Esophagus muscularis mucosa (tissue), 3 donors: Measurements from ENCODE around the gene CD52.

Experiments
- CTCF ChIP-seq, 3 experiments: fragments of 200-600 bp in 2 of 3; fragments of 450-650 bp in 1 of 3; sonication (generic) in 2 of 3; IDR thresholded peaks; one replicate each; pipeline ENCODE4 v1.5.1; 2017 to 2019; ENCODE audit warnings: antibody characterized with exemption in 3 of 3, mild to moderate bottlenecking in 2 of 3, moderate library complexity in 1 of 3
- POLR2A ChIP-seq: fragments of 450-650 bp; IDR thresholded peaks from one replicate; pipeline ENCODE4 v1.6.1; 2017; ENCODE audit warnings: antibody characterized with exemption, moderate library complexity, mild to moderate bottlenecking, low read depth

- TF ChIP-seq CTCF (IDR thresholded peaks at IDR 0.05): peak; percentile 80 to 95 (median 84)
- no peak for TF ChIP-seq POLR2A
Measured at GRCh38 chr1:26275580-26276431, 42.0 kb upstream of the CD52 start.
